GM18907 (cell line): Measurements from ENCODE around the gene KCTD15.

Experiments
- ATAC-seq: cut with Tn5 transposase; IDR thresholded peaks from one replicate; pipeline ENCODE4 v1.9.1; 2021; ENCODE audit warnings: mild to moderate bottlenecking, moderate library complexity; ENCODE audit not compliant: unreplicated experiment

Gene KCTD15

DNA sequence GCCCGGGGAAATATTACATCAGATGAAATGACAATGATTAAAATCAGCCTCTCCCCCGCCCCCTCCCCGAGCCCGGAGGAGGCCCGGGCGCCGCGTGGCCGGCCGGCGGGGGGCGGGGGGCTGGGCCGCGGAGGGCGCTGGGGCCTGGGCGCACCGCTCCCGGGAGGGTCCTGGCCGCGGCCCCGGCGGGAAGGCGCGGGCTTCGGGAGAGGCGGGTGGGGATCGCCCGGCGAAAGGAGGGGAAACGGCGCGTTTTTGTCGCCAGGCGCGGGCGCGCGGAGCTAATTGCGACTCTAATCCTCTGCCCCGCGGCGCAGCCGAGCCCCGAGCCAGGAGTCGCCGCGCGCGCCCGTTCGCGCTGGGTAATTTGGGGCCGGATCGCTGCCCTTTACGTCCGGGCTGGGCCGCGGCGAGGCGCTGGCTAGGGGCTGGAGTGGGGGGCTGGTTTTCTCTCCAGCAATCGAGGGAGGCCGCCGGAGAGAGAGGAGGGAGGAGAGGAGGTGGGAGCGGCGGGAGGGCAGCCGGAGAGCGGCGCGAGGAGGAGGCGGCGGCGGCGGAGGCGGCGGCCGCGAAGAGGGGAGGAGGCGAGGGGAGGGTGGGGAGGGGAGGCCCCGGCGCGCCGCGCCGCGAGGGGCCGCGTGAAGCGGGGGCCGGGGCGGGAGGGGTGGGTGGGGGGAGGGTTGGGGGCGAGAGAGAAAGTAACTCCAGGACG is at the start of gene KCTD15:
TSS of gene KCTD15 (plus strand) at position 707 of the 712 bp plus-strand sequence. CDS start 3,585 bp downstream, outside the sequence.
- ATAC-seq = no peak

- no peak for ATAC-seq
Observed at GRCh38 chr19:33747273-33747672, 49.4 kb upstream of the KCTD15 start.

GRCh38 chr19:33748231-33748630 is 48.4 kb upstream of the KCTD15 start:
- ATAC-seq = no peak

GRCh38 chr19:33749016-33749415 is 47.7 kb upstream of the KCTD15 start:
- no peak for ATAC-seq

- no peak for ATAC-seq
Observed at GRCh38 chr19:33749619-33750175, 47.0 kb upstream of the KCTD15 start.

- ATAC-seq = no peak
Observed at GRCh38 chr19:33750587-33751435, 45.9 kb upstream of the KCTD15 start.

GRCh38 chr19:33751436-33751770 is 45.3 kb upstream of the KCTD15 start:
- ATAC-seq = no peak

DNA sequence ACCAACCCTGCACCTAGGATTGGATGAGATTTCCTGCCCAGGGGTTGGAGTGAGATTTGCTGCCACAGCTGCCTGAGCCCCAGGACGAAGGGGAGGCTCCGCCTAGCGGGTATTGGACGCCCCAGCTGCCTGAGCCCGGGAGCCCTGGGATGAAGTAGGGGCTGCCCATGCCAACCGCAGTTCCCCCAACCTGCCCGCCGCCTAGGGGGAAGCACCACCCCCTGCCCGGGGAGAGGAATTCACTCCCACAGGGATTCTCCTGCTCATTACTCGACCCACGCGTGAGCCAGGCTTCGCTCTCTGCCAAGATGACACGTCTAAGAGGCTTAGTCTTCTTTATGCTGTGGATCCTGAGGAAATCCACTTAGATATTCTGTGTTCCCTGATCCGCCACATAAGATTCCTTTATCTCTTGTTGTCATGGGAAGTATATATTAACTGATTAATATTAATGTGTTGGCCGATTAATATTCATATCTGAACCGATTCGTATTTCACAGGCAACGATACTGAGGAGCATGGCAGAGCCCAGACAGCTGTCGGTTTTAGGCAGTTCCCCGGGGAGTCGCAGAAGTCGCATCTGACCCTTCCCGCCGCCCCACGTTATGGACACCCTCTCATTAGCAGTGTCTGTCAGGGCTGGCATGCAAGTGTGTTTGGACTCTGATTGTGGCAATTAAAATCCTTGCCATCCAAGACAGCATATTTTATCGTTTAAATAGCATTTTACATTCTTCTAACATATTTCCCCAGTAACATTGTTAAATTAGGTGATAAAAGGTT is 44.5 kb upstream of the KCTD15 start:
- ATAC-seq = no peak

DNA sequence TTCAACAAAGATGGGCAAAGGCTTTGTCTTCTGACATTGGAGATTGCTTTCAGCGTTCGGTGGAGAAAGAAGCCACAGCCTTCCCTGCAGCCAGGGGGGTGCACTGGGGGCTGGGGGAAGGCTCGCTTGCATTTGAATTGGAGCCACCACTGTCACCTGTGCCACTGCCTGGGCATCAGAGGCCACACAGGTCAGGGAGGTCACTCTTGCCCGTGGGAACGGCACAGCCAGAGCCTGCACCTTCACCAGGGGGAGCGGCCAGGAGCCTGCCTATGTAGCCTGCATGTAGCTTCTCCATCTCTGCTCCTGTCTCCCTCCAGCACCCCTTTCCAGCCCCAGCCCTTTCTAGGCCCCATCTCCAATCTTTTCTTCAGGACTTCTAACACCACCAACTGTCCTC is 43.7 kb upstream of the KCTD15 start:
- no peak for ATAC-seq

DNA sequence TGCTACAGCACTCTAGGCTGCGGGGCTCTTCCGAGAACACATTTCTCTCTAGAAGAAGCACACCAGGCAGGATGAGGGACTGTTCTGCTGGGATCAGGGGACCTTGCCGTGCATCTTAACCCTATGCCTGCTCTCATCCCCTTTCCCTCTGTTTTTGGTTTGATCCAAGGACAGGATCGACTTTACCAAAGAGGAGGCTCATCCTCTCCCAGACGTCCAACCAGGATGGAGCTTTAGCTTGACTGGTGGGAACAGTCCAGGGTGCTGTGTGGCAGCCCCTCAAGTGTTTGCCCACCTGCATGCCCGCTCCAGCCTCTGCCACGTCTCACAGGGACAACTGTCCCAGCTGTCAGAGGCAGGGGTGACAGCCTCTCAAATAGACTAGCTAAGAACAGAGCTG is 42.3 kb upstream of the KCTD15 start:
- no peak for ATAC-seq

- ATAC-seq = no peak
Observed at GRCh38 chr19:33755099-33756035, 41.3 kb upstream of the KCTD15 start.

GRCh38 chr19:33756177-33756576 is 40.5 kb upstream of the KCTD15 start:
- no peak for ATAC-seq

GRCh38 chr19:33758541-33759013 is 38.1 kb upstream of the KCTD15 start:
- ATAC-seq = no peak

GRCh38 chr19:33759356-33759755 is 37.3 kb upstream of the KCTD15 start:
- no peak for ATAC-seq

DNA sequence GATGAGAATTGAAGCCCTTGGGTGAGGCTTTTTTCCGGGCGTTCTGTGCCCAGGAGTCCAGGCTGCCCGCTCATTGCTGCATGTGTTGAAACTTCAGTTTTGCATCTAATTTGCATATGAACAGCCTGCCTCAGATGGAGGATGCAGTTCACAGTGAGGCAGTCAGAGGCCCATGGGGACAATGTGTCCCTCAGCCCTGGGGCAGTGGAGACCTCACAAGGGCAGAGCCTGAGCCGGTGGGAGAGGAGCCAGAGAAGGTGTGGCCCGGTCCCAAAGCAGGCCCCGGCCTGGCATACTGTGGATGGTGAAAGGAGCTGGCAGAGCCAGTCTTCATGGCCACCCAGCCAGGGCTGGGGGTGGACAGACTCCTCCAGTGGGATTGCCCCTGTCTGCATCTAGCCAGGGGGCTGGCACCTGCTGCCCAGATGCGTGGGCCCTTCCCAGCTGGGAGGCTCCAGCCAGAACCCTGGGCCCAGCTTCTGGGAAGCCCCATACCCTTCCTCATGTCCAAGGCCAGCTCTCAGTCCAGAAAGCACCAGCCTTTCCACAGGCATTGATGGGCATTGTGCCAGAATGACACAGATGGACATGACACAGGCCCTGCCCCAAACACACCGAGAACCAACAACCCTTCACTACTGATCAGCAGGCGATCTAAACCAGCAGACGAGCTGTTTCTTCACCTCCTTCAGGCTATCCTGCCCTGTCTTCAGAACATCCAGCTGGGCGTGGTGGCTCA is 32.9 kb upstream of the KCTD15 start:
- no peak for ATAC-seq

DNA sequence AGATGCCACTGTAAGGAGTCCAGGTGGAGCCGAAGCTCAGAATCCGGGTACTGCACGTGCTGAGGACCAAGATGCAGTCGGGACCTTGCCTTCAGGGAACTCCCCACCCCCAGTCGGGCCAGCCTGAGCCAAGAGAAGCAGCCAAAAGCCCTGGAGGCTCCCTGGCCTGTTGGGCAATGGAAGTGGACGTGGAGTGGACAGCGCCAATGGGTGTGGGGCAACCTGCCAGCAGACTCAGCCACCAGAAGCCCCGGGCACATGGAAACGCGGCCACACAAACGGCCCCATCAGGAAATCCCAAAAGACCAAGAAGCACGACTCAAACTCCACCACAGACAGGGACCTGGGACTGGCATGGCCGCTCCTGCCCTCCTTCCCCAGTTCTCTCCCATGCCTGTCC is 30.0 kb upstream of the KCTD15 start:
- no peak for ATAC-seq

- ATAC-seq = no peak
Observed at GRCh38 chr19:33767898-33768413, 28.7 kb upstream of the KCTD15 start.

- ATAC-seq = no peak
Observed at GRCh38 chr19:33769208-33769607, 27.5 kb upstream of the KCTD15 start.

GRCh38 chr19:33770107-33770506 is 26.6 kb upstream of the KCTD15 start:
- no peak for ATAC-seq
